IMR-90 (cell line): ENCODE measurements around the gene PI16. TPM values are rescaled to one million over a fixed set of nuclear protein-coding genes. Genes with fewer than 3 reads are reported as not detected.

Experiments used
- ATAC-seq: fragments of 200-7000 bp; cut with Tn5 transposase; 2 replicates; pipeline ENCODE4 v1.9.1; 2020; ENCODE audit warnings: low read depth, mild to moderate bottlenecking, moderate library complexity
- BruUV-seq: library from RNA; stranded (reverse); fragments of 400-500 nt; replicated peaks from 2 replicates; lab custom pipeline; 2021; lab: Mats Ljungman, UMichigan
- CTCF ChIA-PET: fragments of 300-600 bp; formaldehyde crosslinking; extraction: SDS; loops from one replicate; lab custom pipeline; 2021; ENCODE audit warnings: antibody characterized with exemption; lab: Yijun Ruan, JAX
- POLR2A ChIA-PET: fragments of 300-600 bp; sonication (Branson Sonifier 250); formaldehyde crosslinking; loops from one replicate; lab custom pipeline; 2022; ENCODE audit warnings: antibody characterized with exemption; ENCODE audit not compliant: unreplicated experiment; lab: Charles Lee
- DNase-seq: peaks from one replicate; pipeline ENCODE4 v3.0.0; 2013
- H2AFZ ChIP-seq: replicated peaks from 2 replicates; pipeline ENCODE3; 2013; ENCODE audit warnings: low read length, mild to moderate bottlenecking; ENCODE audit not compliant: poor library complexity
- H2AK5ac ChIP-seq: 2 replicates; pipeline ENCODE4 v1.6.1; 2013; ENCODE audit warnings: low read depth, low read length, inconsistent platforms
- H2AK9ac ChIP-seq: replicated peaks from 2 replicates; pipeline ENCODE3; 2013; ENCODE audit warnings: mild to moderate bottlenecking, low read depth, low read length, moderate library complexity; ENCODE audit not compliant: poor library complexity
- H2BK120ac ChIP-seq: 2 replicates; pipeline ENCODE4 v1.6.1; 2013; ENCODE audit warnings: low read depth, low read length, inconsistent platforms
- H2BK15ac ChIP-seq: 3 replicates; pipeline ENCODE4 v1.6.1; 2013; ENCODE audit warnings: low read depth, low read length, inconsistent platforms
- H2BK20ac ChIP-seq: 2 replicates; pipeline ENCODE4 v1.6.1; 2013; ENCODE audit warnings: low read depth, mild to moderate bottlenecking, inconsistent platforms, low read length, moderate library complexity
- H2BK5ac ChIP-seq: 2 replicates; pipeline ENCODE4 v1.6.1; 2013; ENCODE audit warnings: mild to moderate bottlenecking, low read depth, low read length, inconsistent platforms; ENCODE audit not compliant: poor library complexity, severe bottlenecking
- H3K14ac ChIP-seq: replicated peaks from 2 replicates; pipeline ENCODE4 v1.6.1; 2013; ENCODE audit warnings: low read depth, low read length, inconsistent platforms
- H3K18ac ChIP-seq: 2 replicates; pipeline ENCODE4 v1.6.1; 2013; ENCODE audit warnings: low read depth, low read length, control low read depth
- H3K23ac ChIP-seq: 2 replicates; pipeline ENCODE4 v1.6.1; 2013; ENCODE audit warnings: low read depth, low read length, inconsistent platforms
- H3K27ac ChIP-seq: 2 replicates; pipeline ENCODE4 v1.5.1; 2013; ENCODE audit warnings: mild to moderate bottlenecking, control low read depth, low read length; ENCODE audit not compliant: insufficient read depth
- H3K27me3 ChIP-seq: 2 replicates; pipeline ENCODE4 v1.6.1; 2013; ENCODE audit warnings: low read length; ENCODE audit not compliant: control insufficient read depth, insufficient read depth
- H3K36me3 ChIP-seq: 2 replicates; pipeline ENCODE4 v1.6.1; 2013; ENCODE audit warnings: low read length, mixed read lengths; ENCODE audit not compliant: control insufficient read depth, insufficient read depth
- H3K4ac ChIP-seq: 2 replicates; pipeline ENCODE4 v1.6.1; 2013; ENCODE audit warnings: low read depth, low read length, inconsistent platforms
- H3K4me1 ChIP-seq: 2 replicates; pipeline ENCODE4 v1.6.1; 2013; ENCODE audit warnings: low read length, mixed read lengths; ENCODE audit not compliant: control insufficient read depth, insufficient read depth
- H3K4me2 ChIP-seq: 2 replicates; pipeline ENCODE4 v1.6.1; 2013; ENCODE audit warnings: low read depth, mild to moderate bottlenecking, control low read depth, low read length, moderate library complexity
- H3K4me3 ChIP-seq: 2 replicates; pipeline ENCODE4 v1.5.1; 2013; ENCODE audit warnings: low read depth, mild to moderate bottlenecking, control low read depth, low read length, moderate library complexity; ENCODE audit not compliant: insufficient read depth
- H3K56ac ChIP-seq: 2 replicates; pipeline ENCODE4 v1.6.1; 2013; ENCODE audit warnings: low read length, inconsistent platforms; ENCODE audit not compliant: insufficient read depth; ENCODE audit errors: extremely low read depth
- H3K79me1 ChIP-seq, 2 experiments: 2 replicates each; pipeline ENCODE4 v1.6.1; 2013; ENCODE audit warnings: low read length in 2 of 2, inconsistent platforms in 1 of 2, low read depth in 1 of 2
- H3K9ac ChIP-seq: 2 replicates; pipeline ENCODE4 v1.6.1; 2013; ENCODE audit warnings: low read depth, low read length, control low read depth
- H3K9me1 ChIP-seq: 2 replicates; pipeline ENCODE4 v1.6.1; 2013; ENCODE audit warnings: low read length, inconsistent platforms; ENCODE audit not compliant: insufficient read depth
- H3K9me3 ChIP-seq: 2 replicates; pipeline ENCODE4 v1.6.1; 2013; ENCODE audit warnings: low read length; ENCODE audit not compliant: control insufficient read depth, insufficient read depth
- H4K20me1 ChIP-seq: 2 replicates; pipeline ENCODE4 v1.6.1; 2013; ENCODE audit warnings: low read length, inconsistent platforms; ENCODE audit not compliant: insufficient read depth
- H4K5ac ChIP-seq: 2 replicates; pipeline ENCODE4 v1.6.1; 2013; ENCODE audit warnings: mild to moderate bottlenecking, low read depth, low read length, control low read depth
- H4K8ac ChIP-seq, 2 experiments: 2 replicates each; pipeline ENCODE4 v1.6.1; 2013; ENCODE audit warnings: low read depth in 2 of 2, low read length in 2 of 2, control low read depth in 1 of 2, inconsistent platforms in 1 of 2
- H4K91ac ChIP-seq: 2 replicates; pipeline ENCODE4 v1.6.1; 2013; ENCODE audit warnings: low read depth, low read length, inconsistent platforms; ENCODE audit not compliant: insufficient read depth
- BHLHE40 ChIP-seq: fragments of 150-350 bp; IDR thresholded peaks from 2 replicates; pipeline ENCODE4 v1.6.1; 2016; ENCODE audit warnings: mild to moderate bottlenecking, low read depth, low read length
- CEBPB ChIP-seq: IDR thresholded peaks from 2 replicates; pipeline ENCODE4 v1.6.1; 2012; ENCODE audit warnings: low read depth, low read length, improper control_type of control experiment
- CHD1 ChIP-seq: IDR thresholded peaks from 2 replicates; pipeline ENCODE4 v1.6.1; 2012; ENCODE audit warnings: low read depth, low read length, improper control_type of control experiment
- CTCF ChIP-seq: conservative IDR thresholded peaks from 2 replicates; pipeline ENCODE4 v1.5.1; 2012; ENCODE audit warnings: mild to moderate bottlenecking, low read depth, low read length, improper control_type of control experiment
- FOS ChIP-seq: fragments of 150-350 bp; IDR thresholded peaks from 2 replicates; pipeline ENCODE4 v1.6.1; 2016; ENCODE audit warnings: low read depth, low read length
- MAFK ChIP-seq: IDR thresholded peaks from 2 replicates; pipeline ENCODE4 v1.6.1; 2012; ENCODE audit warnings: low read depth, low read length, improper control_type of control experiment
- MAZ ChIP-seq: IDR thresholded peaks from 2 replicates; pipeline ENCODE4 v1.6.1; 2012; ENCODE audit warnings: low read depth, mild to moderate bottlenecking, low read length, improper control_type of control experiment, moderate library complexity, borderline replicate concordance
- MXI1 ChIP-seq: IDR thresholded peaks from 2 replicates; pipeline ENCODE4 v1.6.1; 2012; ENCODE audit warnings: low read depth, mild to moderate bottlenecking, low read length, moderate library complexity, borderline replicate concordance
- NFE2L2 ChIP-seq: fragments of 150-350 bp; IDR thresholded peaks from 2 replicates; pipeline ENCODE4 v1.6.1; 2016; ENCODE audit warnings: low read depth, mild to moderate bottlenecking, low read length
- POLR2A ChIP-seq: IDR thresholded peaks from 2 replicates; pipeline ENCODE4 v1.6.1; 2012; ENCODE audit warnings: mild to moderate bottlenecking, low read depth, low read length
- RAD21 ChIP-seq: IDR thresholded peaks from 2 replicates; pipeline ENCODE4 v1.6.1; 2012; ENCODE audit warnings: low read length, improper control_type of control experiment
- RCOR1 ChIP-seq: IDR thresholded peaks from 2 replicates; pipeline ENCODE4 v1.6.1; 2012; ENCODE audit warnings: mild to moderate bottlenecking, low read length, improper control_type of control experiment; ENCODE audit not compliant: insufficient replicate concordance
- RFX5 ChIP-seq: IDR thresholded peaks from 2 replicates; pipeline ENCODE4 v1.8.0; 2012; ENCODE audit warnings: low read depth, mild to moderate bottlenecking, low read length, moderate library complexity
- SMC3 ChIP-seq: fragments of 150-350 bp; IDR thresholded peaks from 2 replicates; pipeline ENCODE4 v1.6.1; 2016; ENCODE audit warnings: low read depth, mild to moderate bottlenecking, antibody characterized with exemption, low read length, moderate library complexity
- USF2 ChIP-seq: fragments of 150-350 bp; IDR thresholded peaks from 2 replicates; pipeline ENCODE4 v1.6.1; 2017; ENCODE audit warnings: mild to moderate bottlenecking, antibody characterized with exemption, low read length, low read depth
- WGBS, 2 experiments: methylation state at CpG; one replicate each; pipeline versions ENCODE4 v1.1.5 to v1.1.7; 2013; ENCODE audit warnings: missing lambda C conversion rate in 2 of 2; ENCODE audit not compliant: insufficient read length in 1 of 2; ENCODE audit errors: extremely low coverage in 2 of 2; 5-methylcytosine and 5-hydroxymethylcytosine counted together
- dilution Hi-C: fragments of 300-500 bp; cut with HindIII; formaldehyde crosslinking; loops from one replicate; pipeline ENCODE4 v1.14.3; 2018; ENCODE audit warnings: low sequenced_read_pairs; ENCODE audit not compliant: unreplicated experiment
- in situ Hi-C: fragments of 300-500 bp; cut with MboI; formaldehyde crosslinking; loops from 3 replicates; pipeline ENCODE4 v1.14.3; 2019; ENCODE audit warnings: low sequenced_read_pairs, inconsistent platforms, mixed read lengths
- intact Hi-C: fragments of 100-400 bp; cut with micrococcal nuclease; formaldehyde crosslinking; loops from 2 replicates; pipeline ENCODE4 v1.10.0; 2022
- polyA plus RNA-seq, 3 experiments: library from polyadenylated mRNA; depleted of rRNA; stranded (reverse); fragments of >200 nt; gene quantifications; 2 replicates each; pipeline ENCODE4 v1.2.3, GENCODE V29; 2012; ENCODE audit warnings: low replicate concordance in 1 of 3
- total RNA-seq: library from RNA; depleted of rRNA; stranded (reverse); fragments of >200 nt; gene quantifications from 2 replicates; pipeline ENCODE4 v1.2.3, GENCODE V29; 2012
- TF ChIP-seq, protein P1 (sequence below): fragments of 150-350 bp; IDR thresholded peaks from 2 replicates; pipeline ENCODE4 v1.6.1; 2016; ENCODE audit warnings: low read depth, mild to moderate bottlenecking, low read length, moderate library complexity, borderline replicate concordance

Gene PI16
- total and polyA plus RNA-seq, 2 of the 4 experiments (the other 2 are of a cell fraction) = 0.21 TPM; not detected in 1

DNA sequence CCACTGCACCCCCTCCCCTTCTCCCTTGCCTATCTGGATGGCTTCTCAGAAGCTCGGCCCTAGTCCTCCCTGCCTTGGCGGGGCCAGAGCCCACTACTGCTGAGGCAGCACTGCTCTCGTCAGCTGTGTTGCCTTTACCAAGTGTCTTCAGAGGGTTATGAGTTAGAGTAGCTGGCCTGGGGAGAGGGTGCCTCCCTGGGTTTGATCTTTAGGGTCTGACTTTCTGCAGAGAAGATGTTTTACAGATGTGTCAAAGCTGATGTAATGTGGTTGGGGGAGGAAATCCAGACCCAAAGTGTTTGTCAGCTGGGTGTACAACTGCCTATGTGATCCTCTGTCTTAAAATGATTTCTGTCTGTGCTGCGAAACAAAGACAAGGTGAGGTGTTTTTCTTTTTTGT, 30.4 kb upstream of the PI16 start:
- Histone ChIP-seq H3K27ac (no peak overlapping the region), H3K23ac (no peak overlapping the region), H3K4me3 (no peak overlapping the region), H3K9ac (no peak overlapping the region), H2BK15ac (no peak overlapping the region), H3K18ac (peak overlapping the region; percentile 2; the same call in 1 of the 2 replicates), H3K14ac (no peak overlapping the region), H4K5ac (no peak overlapping the region), H4K8ac (no peak overlapping the region), H3K36me3 (peaks cover 21% of the 10 kb centered on the region), H2AK5ac (no peak overlapping the region), H3K27me3 (no peaks in the 10 kb centered on the region), H3K4ac (peak overlapping the region; percentile 8; the same call in 1 of the 2 replicates), H3K56ac (no peak overlapping the region), H3K9me1 (peaks cover 20% of the 10 kb centered on the region), H2AK9ac (no peak overlapping the region), H3K4me1 (peaks cover 41% of the 10 kb centered on the region), H2AFZ (no peak overlapping the region), H2BK20ac (peak overlapping the region; percentile 1; the same call in 1 of the 2 replicates), H4K91ac (no peak overlapping the region), H2BK5ac (no peak overlapping the region), H3K4me2 (no peak overlapping the region), H2BK120ac (no peak overlapping the region), H4K20me1 (no peaks in the 10 kb centered on the region), H3K9me3 (no peaks in the 10 kb centered on the region), H3K79me1 (peaks cover 0 to 3% of the 10 kb centered on the region in 2 experiments; a peak in 1 of 4 replicates)
- peak; percentile 15; the same call in 1 of the 2 replicates for ATAC-seq
- intact Hi-C loops = no loop called here
- ChIA-PET POLR2A (no interaction called here), CTCF (no interaction called here)
- no peak for TF ChIP-seq USF2
- no peak for TF ChIP-seq FOS
- no peak for TF ChIP-seq RFX5
- TF ChIP-seq, protein P1, sequence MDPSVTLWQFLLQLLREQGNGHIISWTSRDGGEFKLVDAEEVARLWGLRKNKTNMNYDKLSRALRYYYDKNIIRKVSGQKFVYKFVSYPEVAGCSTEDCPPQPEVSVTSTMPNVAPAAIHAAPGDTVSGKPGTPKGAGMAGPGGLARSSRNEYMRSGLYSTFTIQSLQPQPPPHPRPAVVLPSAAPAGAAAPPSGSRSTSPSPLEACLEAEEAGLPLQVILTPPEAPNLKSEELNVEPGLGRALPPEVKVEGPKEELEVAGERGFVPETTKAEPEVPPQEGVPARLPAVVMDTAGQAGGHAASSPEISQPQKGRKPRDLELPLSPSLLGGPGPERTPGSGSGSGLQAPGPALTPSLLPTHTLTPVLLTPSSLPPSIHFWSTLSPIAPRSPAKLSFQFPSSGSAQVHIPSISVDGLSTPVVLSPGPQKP = no peak
- no peak for TF ChIP-seq MXI1
- TF ChIP-seq SMC3 = no peak
- TF ChIP-seq RCOR1 = no peak
- TF ChIP-seq MAZ = no peak
- no peak for TF ChIP-seq BHLHE40
- no peak for TF ChIP-seq CEBPB
- no peak for TF ChIP-seq CHD1
- no peak for TF ChIP-seq RAD21
- TF ChIP-seq CTCF = no peak
- TF ChIP-seq POLR2A = no peak
- no peak for TF ChIP-seq MAFK
- no peak for TF ChIP-seq NFE2L2
- dilution Hi-C loops = no loop called here
- in situ Hi-C loops = no loop called here
- no TSS peak for BruUV-seq
- WGBS, 2 experiments = no CpG with 5 or more reads among the region's 4 CpGs
- DNase-seq = peak; percentile 46
